Brain microvascular endothelial cell (primary cell): Measurements from ENCODE around the gene TPH2.

Source experiments
- DNase-seq: peaks from one replicate; pipeline ENCODE4 v3.0.0-alpha.2; 2020
- H3K27ac ChIP-seq: fragments of 250-450 bp; sonication (Bioruptor Pico); 2 replicates; pipeline ENCODE4 v1.5.1; 2020; ENCODE audit warnings: mild to moderate bottlenecking, moderate library complexity
- H3K27me3 ChIP-seq: fragments of 250-450 bp; sonication (Bioruptor Pico); replicated peaks from 2 replicates; pipeline ENCODE4 v1.5.1; 2020; ENCODE audit warnings: mild to moderate bottlenecking
- H3K36me3 ChIP-seq: fragments of 250-450 bp; sonication (Bioruptor Pico); replicated peaks from 2 replicates; pipeline ENCODE4 v1.5.1; 2020; ENCODE audit warnings: mild to moderate bottlenecking
- H3K4me3 ChIP-seq: 2 replicates; pipeline ENCODE4 v1.5.1; 2011; ENCODE audit warnings: low read depth, mild to moderate bottlenecking, control low read depth, low read length, moderate library complexity
- CTCF ChIP-seq: IDR thresholded peaks from 2 replicates; pipeline ENCODE4 v1.5.1; 2011; ENCODE audit warnings: low read depth, mild to moderate bottlenecking, moderate library complexity, low read length, control low read depth, inconsistent platforms; ENCODE audit errors: missing control alignments
- in situ Hi-C: cut with HindIII; loops from 2 replicates; pipeline ENCODE4 v1.10.0; 2017; ENCODE audit warnings: low sequenced_read_pairs, low pct_ligation_motif_present

The TPH2 gene

GRCh38 chr12:71980538-71980937, 41.9 kb downstream of the TPH2 start:
- no peak for DNase-seq
- no peak overlapping the region for H3K4me3 ChIP-seq
- H3K27ac ChIP-seq: no peak overlapping the region
- in situ Hi-C loops: no loop called here
- H3K36me3 ChIP-seq: no peaks in the 10 kb centered on the region
- no peak for TF ChIP-seq CTCF
- no peaks in the 10 kb centered on the region for H3K27me3 ChIP-seq

- Histone ChIP-seq H3K27me3 (no peaks in the 10 kb centered on the region), H3K27ac (no peak overlapping the region), H3K36me3 (no peaks in the 10 kb centered on the region), H3K4me3 (no peak overlapping the region)
- TF ChIP-seq CTCF: no peak
- no peak for DNase-seq
- in situ Hi-C loops: no loop called here
Measured at GRCh38 chr12:71981149-71981548, 42.5 kb downstream of the TPH2 start.

- H3K27me3 ChIP-seq: no peaks in the 10 kb centered on the region
- H3K36me3 ChIP-seq: no peaks in the 10 kb centered on the region
- no peak for TF ChIP-seq CTCF
- H3K4me3 ChIP-seq: no peak overlapping the region
- in situ Hi-C loops: no loop called here
- H3K27ac ChIP-seq: no peak overlapping the region
- no peak for DNase-seq
Measured at GRCh38 chr12:71994715-71995114, 56.1 kb downstream of the TPH2 start.

DNA sequence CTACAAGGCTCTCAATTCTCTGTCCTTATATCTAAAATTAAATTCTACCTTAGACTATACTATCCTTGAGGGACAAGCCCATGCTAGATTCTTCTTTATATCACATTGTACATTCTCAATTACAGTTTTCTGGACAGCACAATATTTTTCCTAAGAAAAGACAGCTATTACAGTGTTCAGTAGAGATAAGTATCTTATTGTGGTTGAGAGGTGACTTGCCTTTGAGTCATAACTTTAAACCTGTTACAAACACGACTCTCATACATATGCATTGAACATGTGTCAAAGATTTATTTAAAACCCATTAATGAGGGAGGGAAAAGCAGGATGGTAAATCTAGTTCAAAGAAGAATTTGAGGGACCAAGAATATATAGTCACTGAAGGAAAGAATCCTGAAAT, 61.1 kb downstream of the TPH2 start:
- in situ Hi-C loops: no loop called here
- Histone ChIP-seq H3K4me3 (no peak overlapping the region), H3K27me3 (no peaks in the 10 kb centered on the region), H3K27ac (no peak overlapping the region), H3K36me3 (no peaks in the 10 kb centered on the region)
- TF ChIP-seq CTCF: no peak
- DNase-seq: no peak

DNA sequence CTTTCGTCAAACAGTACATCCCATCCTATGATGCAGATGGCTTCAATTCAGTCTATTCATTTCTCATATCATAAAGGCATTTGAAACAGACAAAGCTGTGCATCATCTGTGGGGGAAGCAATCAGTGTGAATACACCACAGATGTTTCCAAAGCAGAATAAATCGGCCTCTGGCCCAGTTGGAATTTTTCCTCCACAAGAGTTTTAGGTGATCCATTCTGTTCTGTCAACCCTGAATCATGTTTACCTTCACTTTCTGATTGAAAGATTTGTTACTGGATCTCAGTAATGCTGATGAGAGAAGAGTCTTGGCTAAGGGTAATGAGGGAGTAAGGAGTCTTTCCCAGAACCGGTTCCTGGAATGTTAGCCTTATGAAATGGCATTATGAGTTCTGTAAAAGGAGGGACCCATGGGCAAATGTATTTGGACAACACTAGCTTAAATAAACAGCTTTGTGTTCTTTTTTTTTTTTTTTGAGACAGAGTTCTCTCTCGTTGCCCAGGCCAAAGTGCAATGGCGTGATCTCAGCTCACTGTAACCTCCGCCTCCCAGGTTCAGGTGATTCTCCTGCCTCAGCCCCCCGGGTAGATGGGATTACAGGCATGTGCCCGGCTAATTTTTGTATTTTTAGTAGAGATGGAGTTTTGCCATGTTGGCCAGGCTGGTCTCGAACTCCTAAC, 62.5 kb downstream of the TPH2 start:
- no peaks in the 10 kb centered on the region for H3K27me3 ChIP-seq
- H3K27ac ChIP-seq: no peak overlapping the region
- no peaks in the 10 kb centered on the region for H3K36me3 ChIP-seq
- in situ Hi-C loops: no loop called here
- DNase-seq: no peak
- TF ChIP-seq CTCF: no peak
- no peak overlapping the region for H3K4me3 ChIP-seq

DNA sequence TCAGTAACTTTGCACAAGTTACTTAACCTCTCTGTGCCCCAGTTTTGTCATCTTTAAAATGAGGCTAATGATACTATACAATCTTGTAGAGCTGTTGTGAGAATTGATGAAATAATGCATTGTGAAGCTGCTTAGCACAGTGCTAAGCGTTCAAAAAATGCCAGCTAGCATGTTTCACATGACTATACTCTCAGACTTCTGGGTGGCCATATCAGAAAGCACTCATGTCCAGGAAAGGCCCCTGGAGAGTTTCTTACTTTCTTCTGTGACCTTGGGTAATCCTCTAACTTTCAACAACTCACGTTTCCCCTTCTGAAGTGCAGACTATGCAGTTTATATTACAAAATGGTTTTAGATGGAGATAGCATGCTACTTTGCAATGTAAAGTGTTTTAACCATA, 68.1 kb downstream of the TPH2 start:
- no peak for TF ChIP-seq CTCF
- no peaks in the 10 kb centered on the region for H3K27me3 ChIP-seq
- H3K36me3 ChIP-seq: no peaks in the 10 kb centered on the region
- H3K27ac ChIP-seq: no peak overlapping the region
- DNase-seq: no peak
- H3K4me3 ChIP-seq: no peak overlapping the region
- in situ Hi-C loops: no loop called here
